Measurements from ENCODE around the gene ATF7IP2.
"Not testable (repeated sequence)": the region's sequence is repeated elsewhere in the genome, so short reads cannot be mapped to it uniquely, and the experiment has no call there.

The ATF7IP2 gene, protein sequence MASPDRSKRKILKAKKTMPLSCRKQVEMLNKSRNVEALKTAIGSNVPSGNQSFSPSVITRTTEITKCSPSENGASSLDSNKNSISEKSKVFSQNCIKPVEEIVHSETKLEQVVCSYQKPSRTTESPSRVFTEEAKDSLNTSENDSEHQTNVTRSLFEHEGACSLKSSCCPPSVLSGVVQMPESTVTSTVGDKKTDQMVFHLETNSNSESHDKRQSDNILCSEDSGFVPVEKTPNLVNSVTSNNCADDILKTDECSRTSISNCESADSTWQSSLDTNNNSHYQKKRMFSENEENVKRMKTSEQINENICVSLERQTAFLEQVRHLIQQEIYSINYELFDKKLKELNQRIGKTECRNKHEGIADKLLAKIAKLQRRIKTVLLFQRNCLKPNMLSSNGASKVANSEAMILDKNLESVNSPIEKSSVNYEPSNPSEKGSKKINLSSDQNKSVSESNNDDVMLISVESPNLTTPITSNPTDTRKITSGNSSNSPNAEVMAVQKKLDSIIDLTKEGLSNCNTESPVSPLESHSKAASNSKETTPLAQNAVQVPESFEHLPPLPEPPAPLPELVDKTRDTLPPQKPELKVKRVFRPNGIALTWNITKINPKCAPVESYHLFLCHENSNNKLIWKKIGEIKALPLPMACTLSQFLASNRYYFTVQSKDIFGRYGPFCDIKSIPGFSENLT

DNA sequence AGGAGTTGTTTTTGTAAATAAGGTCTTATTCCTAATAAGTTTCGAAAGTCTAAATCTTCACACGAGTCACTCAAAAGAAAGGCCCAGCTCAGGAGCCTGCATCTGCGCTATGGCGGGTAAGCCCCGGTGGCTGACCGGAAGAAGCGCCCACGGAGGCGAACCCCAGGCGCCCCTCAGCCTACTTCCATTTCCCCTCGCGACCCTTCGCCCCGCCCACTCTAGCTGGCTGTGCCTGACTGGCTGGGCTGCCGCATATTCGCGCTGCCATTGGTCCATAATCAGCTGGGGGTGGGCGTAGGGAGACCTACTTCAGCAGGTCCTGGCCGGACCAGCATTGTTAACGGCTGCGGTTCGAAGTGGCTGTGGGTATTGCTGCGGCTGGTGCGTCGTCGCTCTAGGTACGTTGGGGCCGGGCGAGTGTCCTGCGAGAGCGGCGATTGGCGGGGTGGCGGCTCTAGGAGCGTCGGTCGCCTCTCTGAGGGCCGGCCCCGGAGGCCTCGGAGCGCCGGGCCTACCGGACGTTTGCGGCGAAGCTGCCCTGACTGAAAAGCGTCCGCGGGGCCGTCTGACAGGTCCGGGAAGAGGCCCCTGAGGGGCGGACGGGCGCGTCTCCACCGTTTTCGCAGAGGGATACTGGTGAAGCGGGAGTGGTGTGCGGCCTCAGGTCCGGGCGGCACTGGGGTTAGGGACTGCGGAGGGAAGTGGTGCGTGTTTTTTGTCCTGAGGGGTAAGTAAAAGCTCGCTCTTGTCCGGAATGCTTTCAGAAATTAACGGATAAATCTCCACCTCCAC lies at the start of gene ATF7IP2:
Gene ATF7IP2 (plus strand): TSS at position 337 of the 792 bp plus-strand sequence. CDS start 44,560 bp downstream, outside the sequence.
- peak; percentile 64 for DNase-seq (ENCODE audit: low read depth)

DNA sequence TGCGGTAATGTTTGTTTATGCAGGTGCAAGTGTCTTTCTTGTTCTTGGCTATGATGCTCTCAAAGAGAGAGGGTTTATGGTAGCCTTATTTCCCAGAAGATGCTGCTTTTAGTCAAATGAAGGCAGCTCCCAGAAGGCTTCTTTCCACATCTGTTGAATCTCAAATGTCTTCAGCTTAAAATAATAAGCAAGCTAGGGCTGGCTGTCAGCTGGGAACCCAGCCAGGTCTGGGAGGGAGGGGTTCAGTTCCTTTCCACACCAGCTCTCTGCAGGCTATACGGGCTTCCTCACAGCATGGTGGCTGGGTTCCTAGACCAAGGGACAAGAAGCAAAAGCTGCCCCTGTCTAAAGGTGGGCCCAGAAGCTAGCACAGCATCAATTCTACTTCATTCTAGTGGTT lies 47.4 kb upstream of the ATF7IP2 start:
- DNase-seq (ENCODE audit: low read depth), result no peak

DNA sequence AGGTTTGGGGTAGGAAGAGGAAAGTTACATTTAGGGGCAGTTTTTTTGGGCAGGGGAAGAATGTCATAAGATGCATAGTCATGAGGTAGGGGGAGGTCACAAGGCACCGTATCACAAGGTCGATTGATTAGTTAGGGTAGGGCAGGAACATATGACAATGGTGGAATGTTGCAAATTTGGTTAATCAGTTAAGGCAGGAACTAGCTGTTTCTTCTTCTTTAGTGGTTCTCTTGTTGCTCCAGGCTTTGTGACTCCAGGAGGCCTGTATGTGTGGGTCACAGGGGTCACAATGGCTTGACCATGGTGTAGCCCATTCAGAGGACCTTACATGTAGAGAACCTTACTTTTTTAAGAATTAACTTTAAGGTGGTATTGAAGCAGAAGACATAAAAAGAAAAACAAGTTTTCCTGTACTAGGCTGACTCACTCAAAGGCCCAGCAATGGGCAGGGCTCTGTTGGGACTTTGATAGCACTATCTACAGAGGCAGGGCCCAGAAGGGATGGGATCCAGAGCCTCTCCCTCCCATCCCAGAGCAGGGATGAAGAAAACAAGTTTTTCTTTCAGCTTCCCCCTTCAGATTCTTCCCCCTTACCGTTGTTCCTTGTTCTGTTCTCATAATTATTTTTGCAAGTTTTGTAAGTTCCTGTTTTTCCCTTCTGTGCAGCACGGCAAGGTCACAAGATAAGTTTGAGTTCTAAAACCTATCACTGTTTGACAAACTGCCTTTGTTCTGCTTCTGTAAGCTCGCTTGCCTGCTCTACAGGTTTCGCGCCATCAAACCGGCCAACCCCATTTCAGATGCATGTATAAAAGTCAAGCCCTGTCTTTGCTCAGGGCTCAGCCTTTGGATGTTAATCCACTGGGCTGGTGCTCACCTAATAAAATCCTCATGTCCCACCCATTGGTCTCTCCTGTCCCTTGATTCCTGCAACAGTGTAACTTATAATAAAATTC lies 45.8 kb upstream of the ATF7IP2 start:
- DNase-seq (ENCODE audit: low read depth), result no peak

DNA sequence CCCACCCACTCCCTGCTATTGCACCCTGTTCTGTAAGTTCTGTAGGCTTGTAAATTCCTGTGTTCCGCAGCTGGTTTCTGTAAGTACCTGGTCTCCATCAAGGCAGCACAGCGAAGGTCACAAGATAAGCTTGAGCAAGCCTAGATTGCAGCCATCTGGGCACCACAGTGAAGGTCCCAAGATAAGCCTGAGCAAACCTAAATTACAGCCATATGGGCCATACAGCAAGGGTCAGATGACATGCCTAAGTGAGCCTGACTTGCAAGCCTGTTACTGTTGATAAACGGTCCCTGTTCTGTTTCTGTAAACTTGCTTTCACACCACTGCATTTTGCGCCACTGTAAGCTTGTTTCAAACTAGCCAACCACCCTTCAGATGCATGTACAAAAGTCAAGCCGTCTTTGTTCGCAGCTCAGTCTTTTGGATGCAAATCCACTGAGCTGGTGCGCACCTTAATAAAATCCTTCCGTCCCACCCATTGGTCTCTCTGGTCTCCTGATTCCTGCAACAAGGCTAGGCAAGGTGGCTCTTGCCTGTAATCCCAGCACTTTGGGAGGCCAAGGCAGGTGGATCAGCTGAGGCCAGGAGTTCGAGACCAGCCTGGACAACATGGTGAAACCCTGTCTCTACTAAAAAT lies 42.6 kb upstream of the ATF7IP2 start:
- no peak for DNase-seq (ENCODE audit: low read depth)

DNA sequence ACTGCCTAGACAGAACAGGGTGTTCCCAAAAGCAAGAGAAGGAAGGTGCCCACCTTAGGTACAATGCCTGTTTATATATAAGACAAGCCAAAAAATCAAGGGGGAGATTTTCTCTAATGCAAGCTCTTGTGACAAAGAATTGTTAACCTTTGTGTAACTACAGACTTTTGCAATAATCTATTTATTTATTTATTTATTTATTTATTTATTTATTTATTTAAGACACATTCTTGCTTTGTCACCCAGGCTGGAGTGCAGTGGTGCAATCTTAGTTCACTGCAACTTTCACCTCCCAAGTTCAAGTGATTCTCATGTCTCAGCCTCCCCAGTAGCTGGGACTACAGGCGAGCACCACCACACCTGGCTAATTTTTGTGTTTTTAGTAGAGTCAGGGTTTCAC lies 41.2 kb upstream of the ATF7IP2 start:
- not testable (repeated sequence) for DNase-seq (ENCODE audit: low read depth)

DNA sequence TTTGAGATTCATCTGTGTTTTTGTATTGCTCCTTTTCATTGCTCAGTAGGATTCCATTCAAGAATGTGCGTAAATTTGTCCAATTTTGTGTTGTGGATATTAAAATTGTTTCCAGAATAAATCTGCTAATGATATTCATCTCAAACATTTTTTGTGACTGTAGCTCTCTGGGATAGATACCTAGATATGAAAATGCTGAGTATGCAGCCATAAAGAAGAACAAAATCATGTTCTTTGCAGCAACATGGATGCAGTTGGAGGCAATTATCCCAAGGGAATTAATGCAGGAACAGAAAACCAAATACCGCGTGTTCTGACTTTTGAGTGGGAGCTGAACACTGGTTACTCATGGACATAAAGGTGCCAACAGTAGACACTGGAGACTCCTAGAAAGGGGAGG lies 40.2 kb upstream of the ATF7IP2 start:
- no peak for DNase-seq (ENCODE audit: low read depth)

DNA sequence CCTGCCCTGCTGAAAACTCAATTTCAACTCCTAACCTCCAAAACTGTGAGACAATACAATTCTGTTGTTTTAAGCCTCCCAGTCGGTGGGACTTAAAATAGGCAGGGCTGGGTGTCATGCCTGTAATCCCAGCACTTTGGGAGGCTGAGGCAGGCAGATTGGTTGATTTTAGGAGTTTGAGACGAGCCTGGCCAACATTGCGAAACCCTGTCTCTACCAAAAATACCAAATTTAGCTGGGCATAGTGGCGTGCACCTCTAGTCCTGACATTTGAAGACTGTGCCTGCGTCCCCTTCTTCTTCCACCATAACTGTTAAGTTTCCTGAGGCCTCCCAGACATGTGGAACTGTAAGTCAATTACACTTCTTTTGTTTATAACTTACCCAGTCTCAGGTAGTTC lies 36.0 kb upstream of the ATF7IP2 start:
- DNase-seq (ENCODE audit: low read depth), result no peak

DNA sequence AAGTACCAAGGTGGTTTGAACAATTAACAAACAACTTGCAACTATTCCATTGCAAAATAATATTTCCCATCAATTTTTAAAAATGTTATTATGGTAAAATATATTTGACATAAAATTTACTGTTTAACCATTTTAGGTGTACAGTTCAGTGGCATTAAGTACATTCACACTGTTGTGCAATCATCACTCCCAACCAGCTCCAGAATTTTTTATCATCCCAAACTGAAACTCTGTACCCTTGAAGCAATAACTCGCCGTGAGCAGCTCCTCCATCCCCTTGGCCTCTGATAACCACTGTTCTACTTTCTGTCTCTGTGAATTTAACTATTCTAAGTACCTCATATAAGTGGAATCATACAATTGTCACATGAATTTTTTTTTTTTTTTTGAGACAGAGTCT lies 33.6 kb upstream of the ATF7IP2 start:
- DNase-seq (ENCODE audit: low read depth), result no peak

DNA sequence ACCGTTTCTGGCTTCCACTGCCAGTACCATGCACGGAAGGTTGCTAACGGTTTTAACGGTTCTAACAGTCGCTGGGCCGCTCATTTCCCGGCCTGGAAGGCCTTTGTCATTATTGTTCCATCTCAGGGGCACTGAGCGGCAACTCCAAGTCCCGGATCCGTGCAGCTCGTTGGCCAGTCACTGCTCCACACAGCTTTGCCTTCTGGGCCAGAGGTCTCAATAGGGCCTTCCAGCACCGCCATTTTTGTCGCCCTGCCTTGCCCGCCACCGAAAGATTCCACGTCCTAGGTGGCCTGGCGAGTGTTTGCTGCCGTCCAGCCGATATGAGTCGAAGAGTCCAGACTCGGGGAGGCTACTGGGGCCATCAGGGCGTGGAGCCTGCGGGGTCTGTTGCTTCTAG lies 30.3 kb upstream of the ATF7IP2 start:
- DNase-seq (ENCODE audit: low read depth), result no peak

DNA sequence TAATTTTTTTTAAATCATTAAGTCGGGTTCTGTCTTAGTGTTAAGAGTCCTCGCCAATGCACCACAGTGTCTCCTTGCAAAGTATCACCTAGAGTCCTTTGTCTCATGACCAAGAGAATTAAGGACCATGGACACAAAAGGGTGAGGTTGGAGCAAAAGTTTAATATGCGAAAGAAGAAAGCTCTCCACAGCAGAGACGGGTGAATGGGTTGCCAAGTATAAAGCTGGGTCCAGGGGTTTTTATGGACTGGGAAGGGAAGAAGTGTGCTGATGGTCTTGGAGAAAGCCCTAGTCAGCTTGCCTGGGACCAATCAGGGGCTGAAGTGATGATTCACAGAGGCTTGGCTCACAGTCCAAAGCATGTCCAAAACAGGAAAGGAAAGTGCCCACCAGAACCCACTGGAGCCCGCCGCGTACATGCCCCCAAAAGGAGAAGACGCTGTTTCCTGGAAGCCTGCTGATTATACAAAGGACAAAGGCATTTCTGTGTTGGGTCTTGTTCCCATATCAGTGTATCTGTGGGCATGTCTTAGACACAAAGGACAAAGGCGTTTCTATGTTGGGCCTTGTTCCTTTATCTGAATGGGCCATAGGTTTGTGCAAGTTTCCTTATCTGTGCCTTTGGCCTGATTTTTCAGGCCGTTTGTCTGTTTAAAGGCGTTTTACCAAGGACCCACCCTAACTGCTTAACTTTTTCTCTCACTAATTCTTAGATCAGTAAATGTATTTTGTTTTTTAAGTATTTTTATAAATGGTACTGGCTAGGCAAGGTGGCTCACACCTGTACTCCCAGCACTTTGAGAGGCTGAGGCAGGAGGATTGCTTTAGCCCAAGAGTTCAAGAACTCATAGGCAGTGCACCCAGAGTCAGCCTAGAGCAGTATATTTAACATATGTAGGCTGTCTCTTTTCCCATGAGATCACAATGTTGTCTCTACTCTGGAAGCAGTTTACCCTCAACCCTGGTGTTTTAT lies 28.7 kb upstream of the ATF7IP2 start:
- no peak for DNase-seq (ENCODE audit: low read depth)

DNA sequence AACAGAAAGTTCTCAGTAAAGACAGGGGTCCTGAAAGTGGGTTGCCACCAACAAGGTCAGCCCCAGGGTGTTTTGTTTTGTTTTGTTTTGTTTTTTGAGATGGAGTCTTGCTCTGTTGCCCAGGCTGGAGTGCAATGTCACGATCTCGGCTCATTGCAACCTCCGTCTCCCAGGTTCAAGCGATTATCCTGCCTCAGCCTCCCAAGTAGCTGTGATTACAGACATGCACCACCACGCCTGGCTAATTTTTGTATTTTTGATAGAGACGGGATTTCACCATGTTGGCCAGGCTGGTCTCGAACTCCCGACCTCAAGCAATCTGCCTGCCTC lies 24.1 kb upstream of the ATF7IP2 start:
- not testable (repeated sequence) for DNase-seq (ENCODE audit: low read depth)

DNA sequence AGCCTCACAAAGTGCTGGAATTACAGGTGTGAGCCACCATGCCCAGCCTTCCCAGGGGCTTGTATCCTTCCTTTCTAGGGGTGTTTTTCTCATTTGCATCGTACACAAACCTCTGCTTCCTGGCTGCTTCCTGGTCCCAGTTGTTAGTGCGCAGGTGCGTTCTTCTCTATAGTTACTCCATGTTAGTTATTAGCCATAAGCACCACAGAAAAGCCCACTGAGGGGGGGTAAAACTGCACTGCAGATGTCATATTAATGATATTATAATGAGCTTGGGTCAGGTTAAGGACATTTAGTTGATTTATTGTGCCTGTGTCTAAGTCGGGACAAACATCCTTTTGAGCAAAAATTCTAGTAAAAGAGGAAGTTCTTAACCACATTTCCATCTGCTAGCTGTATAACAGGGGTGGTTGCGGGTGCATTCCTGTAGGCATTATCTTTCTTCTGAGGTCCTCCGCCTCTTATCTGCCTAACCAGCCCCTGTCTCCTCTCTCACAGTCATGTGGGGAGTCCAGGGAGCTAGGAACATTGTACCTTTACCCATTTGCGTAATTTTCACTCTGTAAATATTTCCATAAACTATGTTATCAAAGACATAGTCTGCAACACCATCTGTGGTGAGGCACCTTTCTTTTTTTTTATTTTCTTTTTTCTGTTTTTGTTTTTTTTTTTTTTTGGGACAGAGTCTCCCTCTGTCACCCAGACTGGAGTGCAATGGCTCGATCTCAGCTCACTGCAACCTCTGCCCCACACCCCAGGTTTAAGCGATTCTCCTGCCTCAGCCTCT lies 23.6 kb upstream of the ATF7IP2 start:
- DNase-seq (ENCODE audit: low read depth), result no peak

DNA sequence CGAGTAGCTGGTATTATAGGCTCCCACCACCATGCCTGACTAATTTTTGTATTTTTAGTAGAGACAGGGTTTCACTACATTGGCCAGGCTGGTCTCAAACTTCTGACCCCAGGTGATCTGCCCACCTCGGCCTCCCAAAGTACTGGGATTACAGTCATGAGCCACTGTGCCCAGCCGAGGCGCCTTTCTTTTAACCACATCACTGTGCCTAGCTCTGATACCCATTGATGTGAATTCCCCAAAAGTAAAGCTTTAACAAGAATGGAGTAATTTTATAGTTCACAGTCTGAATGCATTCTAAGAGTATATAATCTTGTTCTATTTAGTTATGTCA lies 23.0 kb upstream of the ATF7IP2 start:
- DNase-seq (ENCODE audit: low read depth), result not testable (repeated sequence)

DNA sequence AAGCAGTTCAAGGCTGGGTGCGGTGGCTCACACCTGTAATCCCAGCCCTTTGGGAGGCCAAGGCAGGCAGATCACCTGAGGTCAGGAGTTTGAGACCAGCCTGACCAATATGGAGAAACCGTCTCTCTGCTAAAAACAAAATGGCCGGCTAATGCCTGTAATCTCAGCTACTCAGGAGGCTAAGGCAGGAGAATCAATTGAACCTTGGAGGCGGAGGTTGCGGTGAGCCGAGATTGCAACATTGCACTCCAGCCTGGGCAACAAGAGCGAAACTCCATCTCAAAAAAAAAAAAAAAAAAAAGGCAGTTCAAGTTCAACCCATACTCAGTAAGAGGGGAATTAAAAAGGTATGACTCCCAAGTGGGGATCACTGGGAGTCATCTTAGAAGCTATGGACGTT lies 19.2 kb upstream of the ATF7IP2 start:
- not testable (repeated sequence) for DNase-seq (ENCODE audit: low read depth)

DNA sequence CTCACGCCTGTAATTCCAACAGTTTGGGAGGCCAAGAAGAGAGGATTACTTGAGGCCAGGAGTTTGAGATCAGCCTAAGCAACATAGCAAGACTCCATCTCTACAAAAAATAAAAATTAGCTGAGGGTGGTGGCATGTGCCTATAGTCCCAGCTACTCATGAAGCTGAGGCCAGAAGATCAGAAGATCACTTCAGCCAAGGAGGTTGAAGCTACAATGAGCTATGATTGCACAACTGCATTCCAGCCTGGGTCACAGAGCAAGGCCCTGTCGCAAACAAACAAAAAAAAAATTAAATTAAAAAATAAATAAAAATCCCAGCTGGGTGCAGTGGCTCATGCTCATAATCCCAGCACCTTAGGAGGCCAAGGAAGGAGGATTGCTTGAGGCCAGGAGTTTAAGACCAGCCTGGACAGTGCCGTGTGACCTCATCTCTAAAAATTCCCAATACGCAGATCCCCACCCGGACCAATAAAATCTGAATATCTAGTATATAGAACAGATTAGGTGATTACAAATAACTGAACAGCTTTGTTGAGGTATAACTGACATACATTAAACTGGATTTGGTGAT lies 18.2 kb upstream of the ATF7IP2 start:
- DNase-seq (ENCODE audit: low read depth), result no peak

DNA sequence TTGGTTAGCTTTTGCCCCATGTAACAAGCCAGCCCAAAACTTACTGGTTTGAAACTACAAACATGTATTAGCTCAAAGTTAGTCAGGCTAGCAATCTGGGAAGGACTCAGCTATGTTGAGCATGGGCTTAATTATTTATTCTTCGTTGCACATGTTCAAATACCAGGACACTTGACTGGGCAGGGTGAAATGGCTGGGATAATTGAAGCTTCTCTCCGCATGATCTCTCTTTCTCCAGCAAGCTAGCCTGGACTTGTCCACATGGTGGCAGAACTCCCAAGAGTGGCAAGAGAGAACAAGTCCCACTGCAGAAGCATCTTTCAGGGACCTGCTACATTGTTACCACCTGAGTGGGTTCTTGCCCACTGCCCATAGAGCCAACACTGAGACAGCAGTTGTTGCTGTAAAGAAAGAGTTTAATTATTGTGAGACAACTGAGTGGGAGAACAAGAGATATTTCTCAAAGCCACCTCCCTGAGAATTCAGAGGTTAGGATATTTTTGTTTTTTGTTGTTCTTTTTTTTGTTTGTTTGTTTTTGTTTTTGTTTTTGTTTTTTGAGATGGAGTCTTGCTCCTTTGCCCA lies 16.8 kb upstream of the ATF7IP2 start:
- DNase-seq (ENCODE audit: low read depth), result no peak

DNA sequence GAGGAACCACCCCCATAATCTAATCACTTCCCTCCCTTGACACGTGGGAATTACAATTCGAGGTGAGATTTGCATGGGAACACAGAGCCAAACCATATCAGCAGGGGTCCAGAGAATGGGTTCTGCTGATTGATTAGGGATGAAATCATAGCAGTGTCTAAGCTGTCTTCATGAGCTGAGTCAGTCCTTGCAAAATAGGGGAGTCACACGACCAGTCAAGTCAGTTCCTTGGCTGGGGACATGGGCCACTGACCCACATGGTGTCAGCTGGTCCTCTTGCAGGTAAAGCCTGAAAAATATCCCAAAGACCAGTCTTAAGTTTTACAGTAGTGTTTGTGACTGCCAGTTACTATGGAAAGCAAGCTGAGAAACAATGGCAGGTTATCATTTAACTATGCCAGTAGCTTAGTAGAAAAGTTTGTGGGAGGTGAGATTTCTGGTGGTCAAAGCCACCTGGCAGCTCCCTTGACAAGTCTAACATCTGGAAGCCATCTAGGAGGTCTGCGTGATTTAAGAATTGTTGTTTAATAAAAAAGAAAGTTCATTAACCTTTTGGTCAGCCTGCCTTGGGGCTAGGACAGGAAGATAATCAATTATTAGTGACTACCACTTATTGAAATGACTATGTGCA lies 15.7 kb upstream of the ATF7IP2 start:
- DNase-seq (ENCODE audit: low read depth), result no peak

DNA sequence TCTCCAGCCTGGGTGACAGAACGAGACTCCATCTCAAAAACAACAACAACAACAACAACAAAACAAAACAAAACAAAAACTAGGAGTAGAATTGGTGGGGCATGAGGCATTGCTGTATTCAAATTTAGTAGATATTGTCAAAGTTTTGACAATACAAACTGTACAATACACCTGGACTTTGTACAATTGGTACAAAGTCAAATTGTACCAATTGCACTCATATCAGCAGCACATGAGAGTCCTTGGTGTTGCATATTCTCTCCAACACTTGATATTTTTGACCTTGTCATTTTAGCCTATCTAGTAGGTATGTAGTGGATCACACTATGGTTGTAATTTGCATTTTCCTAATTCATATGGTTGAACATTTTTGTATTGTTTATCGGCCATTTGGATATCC lies 14.3 kb upstream of the ATF7IP2 start:
- DNase-seq (ENCODE audit: low read depth), result no peak

Measured in HS-5 (cell line).